Stomach (tissue), 9 donors: ENCODE results near the gene EIF1B. TPM values are rescaled to one million over a fixed set of nuclear protein-coding genes. Genes with fewer than 3 reads are reported as not detected.

ENCODE experiments used
- DNase-seq, 2 donors: peaks; one replicate each; pipeline versions ENCODE4 v3.0.0 to v3.0.0-alpha.2; 2013 to 2019
- H3K27ac ChIP-seq, 5 donors: fragments of 200-600 bp in 4 of 5; sonication (generic) in 4 of 5; one replicate each; pipeline ENCODE4 v1.5.1; 2013 to 2019; ENCODE audit warnings: mild to moderate bottlenecking in 1 of 5, moderate library complexity in 1 of 5
- H3K27me3 ChIP-seq, 3 donors: fragments of 200-600 bp; sonication (generic); one replicate each; pipeline ENCODE4 v1.5.1; 2017 to 2019; ENCODE audit warnings: mixed run types in 1 of 3
- H3K36me3 ChIP-seq, 4 donors: fragments of 200-600 bp; sonication (generic); 1 replicate in 3 of 4; 2 replicates in 1 of 4; pipeline ENCODE4 v1.5.1; 2016 to 2019
- H3K4me1 ChIP-seq, 4 donors: fragments of 200-600 bp; sonication (generic); one replicate each; pipeline ENCODE4 v1.5.1; 2016 to 2019
- H3K4me3 ChIP-seq, 4 donors: fragments of 200-600 bp; sonication (generic) in 3 of 4; one replicate each; pipeline ENCODE4 v1.5.1; 2016 to 2019; ENCODE audit warnings: mild to moderate bottlenecking in 1 of 4
- H3K9me3 ChIP-seq, 4 donors: fragments of 200-600 bp; sonication (generic); one replicate each; pipeline ENCODE4 v1.5.1; 2016 to 2019
- CTCF ChIP-seq, 7 experiments: fragments of 450-650 bp in 4 of 7; fragments of 200-600 bp in 3 of 7; sonication (generic) in 3 of 7; IDR thresholded peaks; one replicate each; pipeline ENCODE4 v1.5.1; 2016 to 2019; ENCODE audit warnings: antibody characterized with exemption in 7 of 7, control low read depth in 2 of 7, mild to moderate bottlenecking in 1 of 7
- EP300 ChIP-seq: sonication (generic); formaldehyde crosslinking; IDR thresholded peaks from one replicate; pipeline ENCODE4 v1.6.1; 2017; ENCODE audit warnings: antibody characterized with exemption
- POLR2A ChIP-seq, 4 donors: fragments of 450-650 bp; IDR thresholded peaks; one replicate each; pipeline ENCODE4 v1.6.1; 2016; ENCODE audit warnings: antibody characterized with exemption in 4 of 4, control low read depth in 2 of 4, mild to moderate bottlenecking in 1 of 4, moderate library complexity in 1 of 4
- POLR2AphosphoS5 ChIP-seq, 3 donors: sonication (generic); formaldehyde crosslinking; IDR thresholded peaks; one replicate each; pipeline ENCODE4 v1.6.1; 2016; ENCODE audit warnings: antibody characterized with exemption in 3 of 3
- WGBS, 5 donors: extraction: QIAGEN DNeasy Blood & Tissue Kit in 3 of 5; methylation state at CpG; one replicate each; pipeline versions ENCODE4 v1.1.5 to v1.1.7; 2013 to 2018; 5-methylcytosine and 5-hydroxymethylcytosine counted together
- intact Hi-C: fragments of 100-400 bp; cut with DNase I; formaldehyde crosslinking; loops from one replicate; pipeline ENCODE4 v1.15.1; 2023; ENCODE audit warnings: low total_unique reads
- polyA plus RNA-seq, 3 donors: library from polyadenylated mRNA; stranded (reverse); fragments of 200-250 nt; gene quantifications; one replicate each; pipeline ENCODE4 v1.2.3, GENCODE V29; 2013
- total RNA-seq, 5 donors: library from RNA; depleted of rRNA; stranded (reverse); fragments of >200 nt; gene quantifications; one replicate each; pipeline versions ENCODE4 v1.1.0 to v1.2.3, GENCODE V29; 2014 to 2016
- donor health status: healthy with polysubstance abuse.
- donor health status: Bipolar disorder and iron deficiency.
- donor health status: healthy.

The EIF1B gene
- total and polyA plus RNA-seq, 8 donors, result 2.6 to 76.8 (median 39.8) TPM

- WGBS, 5 donors, result 54 to 78% (median 66%) methylated on average over 4 of the region's 4 CpGs
- H3K27me3 ChIP-seq, result no peaks in the 10 kb centered on the region
- H3K9me3 ChIP-seq, result no peaks in the 10 kb centered on the region
- H3K4me1 ChIP-seq, result peaks cover 0 to 6% (median 1%) of the 10 kb centered on the region in 4 donors
- no peaks in the 10 kb centered on the region for H3K36me3 ChIP-seq
- no peak overlapping the region for H3K4me3 ChIP-seq
- no peak overlapping the region for H3K27ac ChIP-seq
- intact Hi-C loops, result no loop called here
- no peak for DNase-seq
- TF ChIP-seq POLR2A (IDR thresholded peaks at IDR 0.05) (no peak), POLR2AphosphoS5 (IDR thresholded peaks at IDR 0.05) (no peak), CTCF (IDR thresholded peaks at IDR 0.05) (no peak)
Measured at GRCh38 chr3:40324621-40325020, 15.1 kb downstream of the EIF1B start.

GRCh38 chr3:40325465-40325864 lies 16.0 kb downstream of the EIF1B start:
- no peaks in the 10 kb centered on the region for H3K27me3 ChIP-seq
- peaks cover 0 to 6% (median 1%) of the 10 kb centered on the region in 4 donors for H3K4me1 ChIP-seq
- no peak overlapping the region for H3K4me3 ChIP-seq
- no peaks in the 10 kb centered on the region for H3K9me3 ChIP-seq
- intact Hi-C loops, result no loop called here
- TF ChIP-seq POLR2A (IDR thresholded peaks at IDR 0.05), result no peak
- TF ChIP-seq CTCF (IDR thresholded peaks at IDR 0.05), result no peak
- TF ChIP-seq EP300, result no peak
- TF ChIP-seq POLR2AphosphoS5 (IDR thresholded peaks at IDR 0.05), result no peak
- no peak overlapping the region for H3K27ac ChIP-seq
- no peak for DNase-seq
- H3K36me3 ChIP-seq, result no peaks in the 10 kb centered on the region

GRCh38 chr3:40328374-40328773 lies 18.9 kb downstream of the EIF1B start:
- Histone ChIP-seq H3K27me3 (no peaks in the 10 kb centered on the region), H3K36me3 (no peaks in the 10 kb centered on the region), H3K4me1 (peaks cover 0 to 6% (median 1%) of the 10 kb centered on the region in 4 donors), H3K4me3 (no peak overlapping the region), H3K9me3 (no peaks in the 10 kb centered on the region), H3K27ac (no peak overlapping the region)
- intact Hi-C loops, result no loop called here
- no peak for DNase-seq
- WGBS, 5 donors, result 75 to 84% (median 79%) methylated on average over 5 of the region's 5 CpGs
- TF ChIP-seq EP300 (no peak), POLR2AphosphoS5 (IDR thresholded peaks at IDR 0.05) (no peak), POLR2A (IDR thresholded peaks at IDR 0.05) (no peak), CTCF (IDR thresholded peaks at IDR 0.05) (no peak)

DNA sequence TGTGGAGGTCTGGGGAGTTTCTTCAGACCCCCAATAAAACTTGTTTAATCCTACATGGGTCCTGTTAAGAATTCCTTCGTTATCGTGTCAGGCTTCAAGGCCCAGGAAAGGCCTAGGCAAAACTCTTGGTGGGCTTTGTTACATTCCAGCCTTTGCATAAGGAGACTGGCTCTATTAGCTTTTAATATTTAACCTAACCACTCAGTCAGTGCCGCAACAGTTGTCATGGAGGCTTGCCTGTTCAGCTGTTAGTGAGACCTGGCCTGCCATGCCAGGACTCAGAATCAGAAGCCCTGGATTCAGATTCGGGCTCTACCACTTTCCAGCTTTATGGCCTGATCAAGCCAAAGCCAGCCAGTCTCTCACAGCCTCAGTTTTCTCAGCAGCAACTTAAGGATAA lies 19.6 kb downstream of the EIF1B start:
- no peaks in the 10 kb centered on the region for H3K27me3 ChIP-seq
- H3K4me3 ChIP-seq, result no peak overlapping the region
- WGBS, 5 donors, result 77 to 80% (median 79%) methylated on average over 4 of the region's 4 CpGs
- H3K4me1 ChIP-seq, result peaks cover 0 to 6% (median 1%) of the 10 kb centered on the region in 4 donors
- intact Hi-C loops, result no loop called here
- no peaks in the 10 kb centered on the region for H3K9me3 ChIP-seq
- H3K27ac ChIP-seq, result no peak overlapping the region
- H3K36me3 ChIP-seq, result no peaks in the 10 kb centered on the region
- peak in 1 of 2 donors; percentile 28 for DNase-seq
- TF ChIP-seq POLR2AphosphoS5 (IDR thresholded peaks at IDR 0.05) (no peak), CTCF (IDR thresholded peaks at IDR 0.05) (no peak)
